OCI-LY7 (cell line): Measurements from ENCODE around the gene AAMDC. TPM values are rescaled to one million over a fixed set of nuclear protein-coding genes. Genes with fewer than 3 reads are reported as not detected.
"Not testable (repeated sequence)": the region's sequence is repeated elsewhere in the genome, so short reads cannot be mapped to it uniquely, and the experiment has no call there.

ENCODE experiments used
- BruUV-seq: library from RNA; stranded (reverse); fragments of 400-500 nt; replicated peaks from 2 replicates; lab custom pipeline; 2021; lab: Mats Ljungman, UMichigan
- CTCF ChIA-PET: fragments of 300-600 bp; sonication (Branson Sonifier 250); formaldehyde crosslinking; loops from one replicate; lab custom pipeline; 2022; ENCODE audit warnings: antibody characterized with exemption; ENCODE audit not compliant: unreplicated experiment; lab: Charles Lee
- POLR2A ChIA-PET: fragments of 300-600 bp; sonication (Branson Sonifier 250); formaldehyde crosslinking; loops from one replicate; lab custom pipeline; 2022; ENCODE audit warnings: antibody characterized with exemption; lab: Charles Lee
- DNase-seq: peaks from one replicate; pipeline ENCODE4 v3.0.0-alpha.2; 2015; ENCODE audit warnings: low spot score
- H2AFZ ChIP-seq: fragments of 200-600 bp; sonication (generic), shearing (Covaris generic); 2 replicates; pipeline ENCODE4 v1.6.1; 2014; ENCODE audit warnings: mild to moderate bottlenecking, antibody characterized with exemption, low read length, moderate library complexity
- H3K27ac ChIP-seq: fragments of 200-600 bp; sonication (generic); 2 replicates; pipeline ENCODE4 v1.5.1; 2014; ENCODE audit warnings: mixed run types, low read depth, mild to moderate bottlenecking, moderate library complexity, low read length, inconsistent platforms; ENCODE audit not compliant: poor library complexity, severe bottlenecking
- H3K36me3 ChIP-seq: fragments of 200-600 bp; sonication (generic); 2 replicates; pipeline ENCODE4 v1.6.1; 2014; ENCODE audit warnings: mild to moderate bottlenecking, antibody characterized with exemption, low read length, moderate library complexity, mixed read lengths; ENCODE audit not compliant: insufficient read depth
- H3K4me1 ChIP-seq: fragments of 200-600 bp; sonication (generic); 2 replicates; pipeline ENCODE4 v1.5.1; 2014; ENCODE audit warnings: mild to moderate bottlenecking, low read length; ENCODE audit not compliant: insufficient read depth, poor library complexity, severe bottlenecking
- H3K4me2 ChIP-seq: fragments of 200-600 bp; sonication (generic); 2 replicates; pipeline ENCODE4 v1.6.1; 2014; ENCODE audit warnings: mild to moderate bottlenecking, low read length
- H3K4me3 ChIP-seq: fragments of 200-600 bp; sonication (generic); 2 replicates; pipeline ENCODE4 v1.5.1; 2014; ENCODE audit warnings: mild to moderate bottlenecking, low read depth, low read length; ENCODE audit not compliant: poor library complexity, severe bottlenecking
- H3K79me2 ChIP-seq: fragments of 200-600 bp; sonication (generic); 2 replicates; pipeline ENCODE4 v1.6.1; 2016; ENCODE audit warnings: low read depth, mild to moderate bottlenecking, low read length, moderate library complexity, mixed read lengths; ENCODE audit not compliant: insufficient read depth
- H3K9me2 ChIP-seq: fragments of 200-600 bp; sonication (generic); 2 replicates; pipeline ENCODE4 v1.6.1; 2016; ENCODE audit warnings: mild to moderate bottlenecking, low read length, mixed read lengths; ENCODE audit not compliant: insufficient read depth
- H3K9me3 ChIP-seq: fragments of 200-600 bp; sonication (generic); 2 replicates; pipeline ENCODE4 v1.6.1; 2014; ENCODE audit warnings: mild to moderate bottlenecking, mixed run types, low read length, mixed read lengths
- H4K20me1 ChIP-seq: fragments of 200-600 bp; sonication (generic); 2 replicates; pipeline ENCODE4 v1.6.1; 2014; ENCODE audit warnings: mild to moderate bottlenecking, antibody characterized with exemption, low read length, moderate library complexity, mixed read lengths; ENCODE audit not compliant: insufficient read depth
- CTCF ChIP-seq: fragments of 200-600 bp; sonication (generic); conservative IDR thresholded peaks from 2 replicates; pipeline ENCODE4 v1.5.1; 2014; ENCODE audit warnings: mild to moderate bottlenecking, antibody characterized with exemption, low read length, moderate library complexity, mixed read lengths
- EZH2phosphoT487 ChIP-seq: fragments of 200-600 bp; sonication (generic); IDR thresholded peaks from 2 replicates; pipeline ENCODE4 v1.6.1; 2018; ENCODE audit warnings: low read depth, borderline replicate concordance, mild to moderate bottlenecking, mixed run types, antibody characterized with exemption, low read length, moderate library complexity, mixed read lengths
- intact Hi-C: fragments of 100-400 bp; cut with micrococcal nuclease; formaldehyde crosslinking; loops from one replicate; pipeline ENCODE4 v1.10.0; 2022; ENCODE audit not compliant: unreplicated experiment
- total RNA-seq, 2 experiments: library from RNA; depleted of rRNA in 1 of 2; stranded (reverse); fragments of >200 nt in 1 of 2; shearing (Covaris generic) in 1 of 2; gene quantifications; 2 replicates each; pipeline ENCODE4 v1.2.3, GENCODE V29; 2014 to 2022

The AAMDC gene
- total RNA-seq, 2 experiments from 2014 or later: 11.0 to 17.1 TPM

GRCh38 chr11:77884186-77884828 is 63.4 kb downstream of the AAMDC start:
- H3K4me1 ChIP-seq: peaks cover 9% of the 10 kb centered on the region
- H3K9me3 ChIP-seq: no peaks in the 10 kb centered on the region
- no peak for TF ChIP-seq CTCF
- TF ChIP-seq EZH2phosphoT487: no peak
- no peak overlapping the region for H3K4me3 ChIP-seq
- no peak overlapping the region for H3K4me2 ChIP-seq
- DNase-seq: no peak
- H3K36me3 ChIP-seq: peaks cover 60% of the 10 kb centered on the region
- H3K27ac ChIP-seq: no peak overlapping the region
- ChIA-PET POLR2A (no interaction called here), CTCF (no interaction called here)
- H4K20me1 ChIP-seq: no peaks in the 10 kb centered on the region
- H3K79me2 ChIP-seq: no peaks in the 10 kb centered on the region
- no peaks in the 10 kb centered on the region for H3K9me2 ChIP-seq
- intact Hi-C loops: no loop called here
- no TSS peak for BruUV-seq
- H2AFZ ChIP-seq: no peak overlapping the region

GRCh38 chr11:77884829-77885190 is 63.9 kb downstream of the AAMDC start:
- no TSS peak for BruUV-seq
- ChIA-PET POLR2A (no interaction called here), CTCF (no interaction called here)
- H3K9me2 ChIP-seq: no peaks in the 10 kb centered on the region
- H3K27ac ChIP-seq: no peak overlapping the region
- DNase-seq: no peak
- H3K4me3 ChIP-seq: no peak overlapping the region
- H3K4me1 ChIP-seq: peaks cover 4% of the 10 kb centered on the region
- no peaks in the 10 kb centered on the region for H4K20me1 ChIP-seq
- H2AFZ ChIP-seq: no peak overlapping the region
- H3K79me2 ChIP-seq: no peaks in the 10 kb centered on the region
- intact Hi-C loops: no loop called here
- TF ChIP-seq CTCF: no peak
- TF ChIP-seq EZH2phosphoT487: no peak
- H3K4me2 ChIP-seq: no peak overlapping the region
- H3K36me3 ChIP-seq: peaks cover 59% of the 10 kb centered on the region
- H3K9me3 ChIP-seq: no peaks in the 10 kb centered on the region

- peaks cover 45% of the 10 kb centered on the region for H3K36me3 ChIP-seq
- H3K79me2 ChIP-seq: no peaks in the 10 kb centered on the region
- H3K4me2 ChIP-seq: no peak overlapping the region
- no peak overlapping the region for H2AFZ ChIP-seq
- no peaks in the 10 kb centered on the region for H3K4me1 ChIP-seq
- H3K9me3 ChIP-seq: no peaks in the 10 kb centered on the region
- ChIA-PET CTCF (no interaction called here), POLR2A (no interaction called here)
- no TSS peak for BruUV-seq
- H3K27ac ChIP-seq: no peak overlapping the region
- no peak for DNase-seq
- H3K9me2 ChIP-seq: no peaks in the 10 kb centered on the region
- intact Hi-C loops: no loop called here
- no peak for TF ChIP-seq CTCF
- TF ChIP-seq EZH2phosphoT487: no peak
- H4K20me1 ChIP-seq: no peaks in the 10 kb centered on the region
- H3K4me3 ChIP-seq: no peak overlapping the region
Observed at GRCh38 chr11:77886401-77886800, 65.5 kb downstream of the AAMDC start.

DNA sequence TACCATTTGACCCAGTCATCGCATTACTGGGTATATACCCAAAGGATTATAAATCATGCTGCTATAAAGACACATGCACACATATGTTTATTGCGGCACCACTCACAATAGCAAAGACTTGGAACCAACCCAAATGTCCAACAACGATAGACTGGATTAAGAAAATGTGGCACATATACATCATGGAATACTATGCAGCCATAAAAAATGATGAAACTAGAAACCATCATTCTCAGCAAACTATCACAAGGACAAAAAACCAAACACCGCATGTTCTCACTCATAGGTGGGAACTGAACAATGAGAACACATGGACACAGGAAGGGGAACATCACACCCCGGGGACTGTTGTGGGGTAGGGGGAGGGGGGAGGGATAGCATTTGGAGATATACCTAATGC is 68.1 kb downstream of the AAMDC start:
- H3K4me3 ChIP-seq, H3K9me2 ChIP-seq, POLR2A ChIA-PET, H3K79me2 ChIP-seq, BruUV-seq, H2AFZ ChIP-seq, H3K27ac ChIP-seq, H4K20me1 ChIP-seq, CTCF ChIA-PET, intact Hi-C loops, H3K4me2 ChIP-seq, H3K4me1 ChIP-seq, DNase-seq, H3K9me3 ChIP-seq: not testable (repeated sequence)
- H3K36me3 ChIP-seq: peaks cover 25% of the 10 kb centered on the region
